HG03432 (cell line): Measurements from ENCODE around the gene CPPED1.

ENCODE experiments used
- ATAC-seq: cut with Tn5 transposase; IDR thresholded peaks from one replicate; pipeline ENCODE4 v1.9.1; 2021; ENCODE audit warnings: mild to moderate bottlenecking, moderate library complexity; ENCODE audit not compliant: unreplicated experiment

The CPPED1 gene

GRCh38 chr16:12653820-12654392 lies 149.8 kb downstream of the CPPED1 start:
- ATAC-seq = no peak

- ATAC-seq = no peak
Measured at GRCh38 chr16:12652924-12653323, 150.8 kb downstream of the CPPED1 start.

GRCh38 chr16:12651765-12652512 lies 151.7 kb downstream of the CPPED1 start:
- ATAC-seq = no peak

GRCh38 chr16:12649356-12649755 lies 154.3 kb downstream of the CPPED1 start:
- no peak for ATAC-seq

- no peak for ATAC-seq
Measured at GRCh38 chr16:12646490-12647274, 157.0 kb downstream of the CPPED1 start.

GRCh38 chr16:12646098-12646489 lies 157.6 kb downstream of the CPPED1 start:
- ATAC-seq = no peak

- no peak for ATAC-seq
Measured at GRCh38 chr16:12643034-12643455, 160.6 kb downstream of the CPPED1 start.

GRCh38 chr16:12639044-12639443 lies 164.6 kb downstream of the CPPED1 start:
- ATAC-seq = no peak

- ATAC-seq = no peak
Measured at GRCh38 chr16:12637002-12637401, 166.7 kb downstream of the CPPED1 start.

- no peak for ATAC-seq
Measured at GRCh38 chr16:12629271-12629670, 174.4 kb downstream of the CPPED1 start.

- ATAC-seq = no peak
Measured at GRCh38 chr16:12628536-12628935, 175.2 kb downstream of the CPPED1 start.

- ATAC-seq = no peak
Measured at GRCh38 chr16:12627394-12627793, 176.3 kb downstream of the CPPED1 start.

- ATAC-seq = no peak
Measured at GRCh38 chr16:12626411-12626810, 177.3 kb downstream of the CPPED1 start.

- no peak for ATAC-seq
Measured at GRCh38 chr16:12625716-12626115, 178.0 kb downstream of the CPPED1 start.

- no peak for ATAC-seq
Measured at GRCh38 chr16:12625068-12625467, 178.6 kb downstream of the CPPED1 start.

- no peak for ATAC-seq
Measured at GRCh38 chr16:12620150-12620549, 183.5 kb downstream of the CPPED1 start.

GRCh38 chr16:12618515-12618914 lies 185.2 kb downstream of the CPPED1 start:
- ATAC-seq = no peak

GRCh38 chr16:12617401-12617819 lies 186.3 kb downstream of the CPPED1 start:
- ATAC-seq = no peak

GRCh38 chr16:12614662-12615278 lies 188.9 kb downstream of the CPPED1 start:
- ATAC-seq = no peak

GRCh38 chr16:12613992-12614661 lies 189.6 kb downstream of the CPPED1 start:
- ATAC-seq = no peak
